HepG2 (cell line): ENCODE measurements around the gene ADGRB3. TPM values are rescaled to one million over a fixed set of nuclear protein-coding genes. Genes with fewer than 3 reads are reported as not detected.
A peak's percentile ranks its signal among the peaks of the same experiment; 100 is the strongest.

ENCODE experiments used
- AHR ChIP-seq: IDR thresholded peaks from 2 replicates; pipeline ENCODE4 v1.6.1; 2018; ENCODE audit warnings: missing genetic modification reagents, missing compliant biosample characterization
- BRCA1 ChIP-seq: sonication (generic); formaldehyde crosslinking; IDR thresholded peaks from 2 replicates; pipeline ENCODE4 v1.4.0; 2020; ENCODE audit warnings: missing genetic modification reagents
- CBFB ChIP-seq: sonication (generic); formaldehyde crosslinking; IDR thresholded peaks from 2 replicates; pipeline ENCODE4 v1.4.0; 2020; ENCODE audit warnings: missing genetic modification reagents
- ELF3 ChIP-seq: IDR thresholded peaks from 2 replicates; pipeline ENCODE4 v1.6.1; 2016; ENCODE audit warnings: missing genetic modification reagents, missing compliant biosample characterization
- FOSL1 ChIP-seq: sonication (generic); formaldehyde crosslinking; IDR thresholded peaks from 2 replicates; pipeline ENCODE4 v1.9.0; 2021; ENCODE audit warnings: missing genetic modification reagents, borderline replicate concordance
- GTF3A ChIP-seq: sonication (generic); formaldehyde crosslinking; conservative IDR thresholded peaks from 2 replicates; pipeline ENCODE4 v1.4.0; 2020; ENCODE audit warnings: mild to moderate bottlenecking, missing genetic modification reagents
- HNRNPK ChIP-seq: fragments of 200-400 bp; formaldehyde crosslinking; IDR thresholded peaks from 2 replicates; pipeline ENCODE4 v1.6.1; 2018; ENCODE audit warnings: low read length, low read depth, moderate library complexity, mild to moderate bottlenecking; ENCODE audit not compliant: poor library complexity, severe bottlenecking
- JUNB ChIP-seq: sonication (generic); formaldehyde crosslinking; IDR thresholded peaks from 2 replicates; pipeline ENCODE4 v1.8.0; 2022; ENCODE audit warnings: missing genetic modification reagents, mild to moderate bottlenecking, borderline replicate concordance
- MEIS1 ChIP-seq: sonication (generic); formaldehyde crosslinking; IDR thresholded peaks from 2 replicates; pipeline ENCODE4 v1.9.0; 2021; ENCODE audit warnings: mild to moderate bottlenecking, missing genetic modification reagents, moderate library complexity, borderline replicate concordance
- PHB2 ChIP-seq: fragments of 450-650 bp; IDR thresholded peaks from 2 replicates; pipeline ENCODE4 v1.6.1; 2018; ENCODE audit not compliant: partially characterized antibody
- PHF8 ChIP-seq: sonication (generic); formaldehyde crosslinking; IDR thresholded peaks from 2 replicates; pipeline ENCODE4 v1.5.0; 2020; ENCODE audit warnings: missing genetic modification reagents
- RXRA ChIP-seq: sonication (generic); formaldehyde crosslinking; IDR thresholded peaks from 2 replicates; pipeline ENCODE4 v1.5.1; 2020; ENCODE audit warnings: missing genetic modification reagents
- SOX5 ChIP-seq: IDR thresholded peaks from 2 replicates; pipeline ENCODE4 v1.6.1; 2016; ENCODE audit warnings: borderline replicate concordance
- ZNF264 ChIP-seq: sonication (generic); formaldehyde crosslinking; IDR thresholded peaks from 2 replicates; pipeline ENCODE4 v1.4.0; 2020; ENCODE audit warnings: missing genetic modification reagents
- ZNF33B ChIP-seq: sonication (generic); formaldehyde crosslinking; IDR thresholded peaks from 2 replicates; pipeline ENCODE4 v1.5.1; 2020; ENCODE audit warnings: mild to moderate bottlenecking, missing genetic modification reagents
- ZNF431 ChIP-seq: sonication (generic); formaldehyde crosslinking; IDR thresholded peaks from 2 replicates; pipeline ENCODE4 v1.9.0; 2022; ENCODE audit warnings: missing genetic modification reagents, low read depth, mild to moderate bottlenecking, borderline replicate concordance
- polyA plus RNA-seq, 8 experiments: library from polyadenylated mRNA; depleted of rRNA in 3 of 8; stranded (reverse) in 7 of 8; unstranded in 1 of 8; fragments of >200 nt; fragmentation: Illumina TruSeq in 4 of 8; extraction: Trizol in 4 of 8; gene quantifications; 2 replicates each; pipeline versions ENCODE4 v1.2.1 to v1.2.3, GENCODE V29; 2011 to 2016; ENCODE audit warnings: low read depth in 4 of 8, missing spikeins in 1 of 8, mixed read lengths in 1 of 8; ENCODE audit not compliant: insufficient read depth in 1 of 8
- total RNA-seq, 5 experiments: library from RNA; depleted of rRNA; stranded (reverse); fragments of >200 nt; fragmentation: Illumina TruSeq; extraction: Trizol; gene quantifications; 2 replicates each; pipeline ENCODE4 v1.2.3, GENCODE V29; 2016; ENCODE audit warnings: low read depth in 1 of 5
- TF ChIP-seq, protein P1 (sequence below): sonication (generic); formaldehyde crosslinking; conservative IDR thresholded peaks from 2 replicates; pipeline ENCODE4 v1.4.0; 2020; ENCODE audit warnings: missing genetic modification reagents
- TF ChIP-seq, protein P2 (sequence below): sonication (generic); formaldehyde crosslinking; IDR thresholded peaks from 2 replicates; pipeline ENCODE4 v1.5.1; 2020; ENCODE audit warnings: mild to moderate bottlenecking, missing genetic modification reagents, borderline replicate concordance
- TF ChIP-seq, protein P3 (sequence below): sonication (generic); formaldehyde crosslinking; IDR thresholded peaks from 2 replicates; pipeline ENCODE4 v1.4.0; 2020; ENCODE audit warnings: missing genetic modification reagents
- TF ChIP-seq, protein P4 (sequence below): sonication (generic); formaldehyde crosslinking; IDR thresholded peaks from 2 replicates; pipeline ENCODE4 v1.9.0; 2021; ENCODE audit warnings: missing genetic modification reagents, borderline replicate concordance

ADGRB3 gene
- total and polyA plus RNA-seq, 2 of the 13 experiments (the other 11 are each of a cell fraction or from before 2014, with no cell fraction given): not detected

DNA sequence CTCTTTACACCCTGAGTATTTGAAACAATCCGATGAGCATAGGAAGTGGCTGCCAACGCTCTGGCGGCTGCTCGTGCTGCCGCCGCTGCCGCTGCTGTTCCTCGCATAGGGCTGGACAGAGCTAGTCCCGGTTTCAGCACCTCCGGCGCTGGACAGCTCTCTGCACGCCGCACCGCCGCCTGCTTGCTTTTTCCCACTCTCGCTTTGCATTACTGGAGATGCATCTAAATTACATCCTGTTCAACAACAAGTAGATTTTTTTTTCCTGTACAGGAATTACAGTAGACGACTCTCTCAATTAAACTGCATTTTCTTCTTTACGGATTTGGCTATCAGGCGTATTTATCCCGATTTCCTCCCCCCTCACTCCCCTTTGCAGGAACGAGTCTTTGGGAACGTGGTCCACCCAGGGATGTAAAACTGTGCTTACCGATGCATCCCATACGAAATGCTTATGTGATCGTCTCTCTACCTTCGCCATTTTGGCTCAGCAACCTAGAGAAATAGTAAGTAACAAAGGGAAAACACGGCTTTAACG lies 597.9 kb downstream of the ADGRB3 start (continued):
- TF ChIP-seq ELF3: peak; percentile 92
- TF ChIP-seq AHR: peak; percentile 98
- TF ChIP-seq BRCA1: peak; percentile 99
- TF ChIP-seq, protein P1, sequence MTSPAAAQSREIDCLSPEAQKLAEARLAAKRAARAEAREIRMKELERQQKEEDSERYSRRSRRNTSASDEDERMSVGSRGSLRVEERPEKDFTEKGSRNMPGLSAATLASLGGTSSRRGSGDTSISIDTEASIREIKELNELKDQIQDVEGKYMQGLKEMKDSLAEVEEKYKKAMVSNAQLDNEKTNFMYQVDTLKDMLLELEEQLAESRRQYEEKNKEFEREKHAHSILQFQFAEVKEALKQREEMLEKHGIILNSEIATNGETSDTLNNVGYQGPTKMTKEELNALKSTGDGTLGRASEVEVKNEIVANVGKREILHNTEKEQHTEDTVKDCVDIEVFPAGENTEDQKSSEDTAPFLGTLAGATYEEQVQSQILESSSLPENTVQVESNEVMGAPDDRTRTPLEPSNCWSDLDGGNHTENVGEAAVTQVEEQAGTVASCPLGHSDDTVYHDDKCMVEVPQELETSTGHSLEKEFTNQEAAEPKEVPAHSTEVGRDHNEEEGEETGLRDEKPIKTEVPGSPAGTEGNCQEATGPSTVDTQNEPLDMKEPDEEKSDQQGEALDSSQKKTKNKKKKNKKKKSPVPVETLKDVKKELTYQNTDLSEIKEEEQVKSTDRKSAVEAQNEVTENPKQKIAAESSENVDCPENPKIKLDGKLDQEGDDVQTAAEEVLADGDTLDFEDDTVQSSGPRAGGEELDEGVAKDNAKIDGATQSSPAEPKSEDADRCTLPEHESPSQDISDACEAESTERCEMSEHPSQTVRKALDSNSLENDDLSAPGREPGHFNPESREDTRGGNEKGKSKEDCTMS (CRISPR knock-in tag): peak; percentile 96
- TF ChIP-seq, protein P2, sequence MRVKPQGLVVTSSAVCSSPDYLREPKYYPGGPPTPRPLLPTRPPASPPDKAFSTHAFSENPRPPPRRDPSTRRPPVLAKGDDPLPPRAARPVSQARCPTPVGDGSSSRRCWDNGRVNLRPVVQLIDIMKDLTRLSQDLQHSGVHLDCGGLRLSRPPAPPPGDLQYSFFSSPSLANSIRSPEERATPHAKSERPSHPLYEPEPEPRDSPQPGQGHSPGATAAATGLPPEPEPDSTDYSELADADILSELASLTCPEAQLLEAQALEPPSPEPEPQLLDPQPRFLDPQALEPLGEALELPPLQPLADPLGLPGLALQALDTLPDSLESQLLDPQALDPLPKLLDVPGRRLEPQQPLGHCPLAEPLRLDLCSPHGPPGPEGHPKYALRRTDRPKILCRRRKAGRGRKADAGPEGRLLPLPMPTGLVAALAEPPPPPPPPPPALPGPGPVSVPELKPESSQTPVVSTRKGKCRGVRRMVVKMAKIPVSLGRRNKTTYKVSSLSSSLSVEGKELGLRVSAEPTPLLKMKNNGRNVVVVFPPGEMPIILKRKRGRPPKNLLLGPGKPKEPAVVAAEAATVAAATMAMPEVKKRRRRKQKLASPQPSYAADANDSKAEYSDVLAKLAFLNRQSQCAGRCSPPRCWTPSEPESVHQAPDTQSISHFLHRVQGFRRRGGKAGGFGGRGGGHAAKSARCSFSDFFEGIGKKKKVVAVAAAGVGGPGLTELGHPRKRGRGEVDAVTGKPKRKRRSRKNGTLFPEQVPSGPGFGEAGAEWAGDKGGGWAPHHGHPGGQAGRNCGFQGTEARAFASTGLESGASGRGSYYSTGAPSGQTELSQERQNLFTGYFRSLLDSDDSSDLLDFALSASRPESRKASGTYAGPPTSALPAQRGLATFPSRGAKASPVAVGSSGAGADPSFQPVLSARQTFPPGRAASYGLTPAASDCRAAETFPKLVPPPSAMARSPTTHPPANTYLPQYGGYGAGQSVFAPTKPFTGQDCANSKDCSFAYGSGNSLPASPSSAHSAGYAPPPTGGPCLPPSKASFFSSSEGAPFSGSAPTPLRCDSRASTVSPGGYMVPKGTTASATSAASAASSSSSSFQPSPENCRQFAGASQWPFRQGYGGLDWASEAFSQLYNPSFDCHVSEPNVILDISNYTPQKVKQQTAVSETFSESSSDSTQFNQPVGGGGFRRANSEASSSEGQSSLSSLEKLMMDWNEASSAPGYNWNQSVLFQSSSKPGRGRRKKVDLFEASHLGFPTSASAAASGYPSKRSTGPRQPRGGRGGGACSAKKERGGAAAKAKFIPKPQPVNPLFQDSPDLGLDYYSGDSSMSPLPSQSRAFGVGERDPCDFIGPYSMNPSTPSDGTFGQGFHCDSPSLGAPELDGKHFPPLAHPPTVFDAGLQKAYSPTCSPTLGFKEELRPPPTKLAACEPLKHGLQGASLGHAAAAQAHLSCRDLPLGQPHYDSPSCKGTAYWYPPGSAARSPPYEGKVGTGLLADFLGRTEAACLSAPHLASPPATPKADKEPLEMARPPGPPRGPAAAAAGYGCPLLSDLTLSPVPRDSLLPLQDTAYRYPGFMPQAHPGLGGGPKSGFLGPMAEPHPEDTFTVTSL (CRISPR knock-in tag): no peak
- TF ChIP-seq GTF3A: no peak
- TF ChIP-seq SOX5 (CRISPR knock-in tag): peak; percentile 72; the same call in 1 of the 2 replicates
- no peak for TF ChIP-seq PHB2
- TF ChIP-seq, protein P3, sequence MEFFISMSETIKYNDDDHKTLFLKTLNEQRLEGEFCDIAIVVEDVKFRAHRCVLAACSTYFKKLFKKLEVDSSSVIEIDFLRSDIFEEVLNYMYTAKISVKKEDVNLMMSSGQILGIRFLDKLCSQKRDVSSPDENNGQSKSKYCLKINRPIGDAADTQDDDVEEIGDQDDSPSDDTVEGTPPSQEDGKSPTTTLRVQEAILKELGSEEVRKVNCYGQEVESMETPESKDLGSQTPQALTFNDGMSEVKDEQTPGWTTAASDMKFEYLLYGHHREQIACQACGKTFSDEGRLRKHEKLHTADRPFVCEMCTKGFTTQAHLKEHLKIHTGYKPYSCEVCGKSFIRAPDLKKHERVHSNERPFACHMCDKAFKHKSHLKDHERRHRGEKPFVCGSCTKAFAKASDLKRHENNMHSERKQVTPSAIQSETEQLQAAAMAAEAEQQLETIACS (CRISPR knock-in tag): peak; percentile 43; the same call in 1 of the 2 replicates
- peak; percentile 64; the same call in 1 of the 2 replicates for TF ChIP-seq ZNF33B (CRISPR knock-in tag)
- no peak for TF ChIP-seq JUNB (CRISPR knock-in tag)
- peak; percentile 96 for TF ChIP-seq ZNF264
- peak; percentile 48; the same call in 1 of the 2 replicates for TF ChIP-seq MEIS1 (CRISPR knock-in tag)
- TF ChIP-seq ZNF431 (CRISPR knock-in tag): peak; percentile 97
- TF ChIP-seq CBFB (CRISPR knock-in tag): peak; percentile 82
- no peak; the same call in 1 of the 2 replicates for TF ChIP-seq RXRA
- TF ChIP-seq, protein P4, sequence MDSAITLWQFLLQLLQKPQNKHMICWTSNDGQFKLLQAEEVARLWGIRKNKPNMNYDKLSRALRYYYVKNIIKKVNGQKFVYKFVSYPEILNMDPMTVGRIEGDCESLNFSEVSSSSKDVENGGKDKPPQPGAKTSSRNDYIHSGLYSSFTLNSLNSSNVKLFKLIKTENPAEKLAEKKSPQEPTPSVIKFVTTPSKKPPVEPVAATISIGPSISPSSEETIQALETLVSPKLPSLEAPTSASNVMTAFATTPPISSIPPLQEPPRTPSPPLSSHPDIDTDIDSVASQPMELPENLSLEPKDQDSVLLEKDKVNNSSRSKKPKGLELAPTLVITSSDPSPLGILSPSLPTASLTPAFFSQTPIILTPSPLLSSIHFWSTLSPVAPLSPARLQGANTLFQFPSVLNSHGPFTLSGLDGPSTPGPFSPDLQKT (CRISPR knock-in tag): peak; percentile 97; the same call in 1 of the 2 replicates
- TF ChIP-seq PHF8 (CRISPR knock-in tag): peak; percentile 43; the same call in 1 of the 2 replicates
- no peak for TF ChIP-seq HNRNPK
- peak; percentile 69; the same call in 1 of the 2 replicates for TF ChIP-seq FOSL1
